ENCODE measurements around the gene CFAP97.
A peak's percentile ranks its signal among the peaks of the same experiment; 100 is the strongest.

CFAP97 gene

GRCh38 chr4:185115827-185116232 lies 88.0 kb downstream of the CFAP97 start:
- DNase-seq (ENCODE audit: low read depth, low spot score), result no peak
- H3K27ac ChIP-seq, result no peak overlapping the region

- no peak overlapping the region for H3K27ac ChIP-seq
- no peak for DNase-seq (ENCODE audit: low read depth, low spot score)
These were observed 90.5 kb downstream of the CFAP97 start for GRCh38 chr4:185113340-185113739.

GRCh38 chr4:185112104-185112503 lies 91.7 kb downstream of the CFAP97 start:
- H3K27ac ChIP-seq, result peak overlapping the region; percentile 17
- DNase-seq (ENCODE audit: low read depth, low spot score), result peak; percentile 91

- no peak overlapping the region for H3K27ac ChIP-seq
- no peak for DNase-seq (ENCODE audit: low read depth, low spot score)
These were observed 93.4 kb downstream of the CFAP97 start for GRCh38 chr4:185110375-185110823.

GRCh38 chr4:185109736-185110135 lies 94.1 kb downstream of the CFAP97 start:
- H3K27ac ChIP-seq, result no peak overlapping the region
- DNase-seq (ENCODE audit: low read depth, low spot score), result no peak
